NK-92 (cell line): ENCODE results near the gene HOXA6.

Experiments used
- DNase-seq: peaks from one replicate; lab custom pipeline; 2025; ENCODE audit not compliant: unreplicated experiment; lab: John Stamatoyannopoulos, UW

Gene HOXA6

DNA sequence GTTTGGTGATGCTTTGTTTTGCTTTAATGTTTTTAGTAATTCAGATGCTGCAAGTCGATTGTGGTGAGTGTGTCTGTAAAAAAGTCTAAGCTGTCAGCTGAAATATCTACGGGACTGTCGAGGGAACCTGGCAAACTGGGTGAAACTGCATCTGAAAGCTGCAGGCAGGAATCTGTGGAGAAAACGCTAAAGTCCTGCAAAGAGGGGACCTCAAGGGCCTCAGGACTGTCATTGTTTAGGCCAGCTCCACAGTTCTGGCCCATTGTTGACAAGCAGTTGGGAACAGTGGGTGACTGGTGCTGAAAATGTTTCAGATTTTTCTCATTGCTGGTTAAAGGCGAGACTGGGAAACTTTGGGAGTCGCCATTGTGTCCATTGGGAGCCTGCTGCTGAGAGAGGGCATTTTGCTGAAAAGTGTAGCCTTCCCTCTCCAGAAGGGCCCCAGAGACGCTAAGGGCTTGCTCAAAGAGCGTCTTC lies 46.8 kb downstream of the HOXA6 start:
- DNase-seq, result no peak

GRCh38 chr7:27099453-27100370 lies 47.9 kb downstream of the HOXA6 start:
- no peak for DNase-seq

DNA sequence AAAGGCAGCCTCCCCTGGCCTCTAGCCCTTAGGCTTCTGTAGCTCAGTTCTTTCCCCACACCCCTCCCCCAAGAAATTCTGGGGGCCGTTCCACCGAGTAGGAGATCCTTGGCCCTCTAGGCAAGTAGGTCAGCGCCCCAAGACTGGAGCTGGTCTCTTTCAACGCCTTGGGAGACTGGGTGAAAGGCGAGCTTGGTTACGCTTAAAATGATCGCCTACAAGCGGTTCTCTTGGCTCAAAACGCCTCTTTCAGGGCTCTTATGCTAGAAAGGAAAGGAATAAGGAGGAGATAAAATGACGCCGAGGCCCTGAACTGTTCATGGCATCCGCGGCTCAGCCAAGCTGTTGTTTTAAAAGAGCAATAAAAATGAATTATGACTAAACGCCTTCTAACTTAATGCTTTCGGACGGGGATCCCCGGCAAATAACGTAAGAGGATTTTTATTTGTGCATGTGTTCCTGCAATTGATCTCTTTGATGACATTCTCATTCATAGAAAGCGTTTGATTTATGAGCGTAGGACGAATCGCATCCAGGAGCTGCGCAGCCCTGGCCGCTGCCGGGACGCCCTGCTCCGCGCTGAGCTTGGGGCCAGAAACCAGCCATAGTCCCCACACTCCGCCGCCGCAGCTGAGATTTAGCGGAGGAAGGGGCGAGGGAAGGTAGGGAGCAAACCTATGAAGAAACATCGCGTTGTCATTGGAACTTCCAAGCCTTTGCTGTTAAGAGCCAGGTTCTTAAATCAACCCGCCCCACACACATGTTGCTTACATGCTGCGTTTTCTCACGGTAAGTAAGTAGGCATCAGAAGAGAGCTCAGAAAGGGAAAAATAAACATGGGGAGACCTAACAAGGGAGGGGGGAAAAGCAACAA lies 48.8 kb downstream of the HOXA6 start:
- no peak for DNase-seq

DNA sequence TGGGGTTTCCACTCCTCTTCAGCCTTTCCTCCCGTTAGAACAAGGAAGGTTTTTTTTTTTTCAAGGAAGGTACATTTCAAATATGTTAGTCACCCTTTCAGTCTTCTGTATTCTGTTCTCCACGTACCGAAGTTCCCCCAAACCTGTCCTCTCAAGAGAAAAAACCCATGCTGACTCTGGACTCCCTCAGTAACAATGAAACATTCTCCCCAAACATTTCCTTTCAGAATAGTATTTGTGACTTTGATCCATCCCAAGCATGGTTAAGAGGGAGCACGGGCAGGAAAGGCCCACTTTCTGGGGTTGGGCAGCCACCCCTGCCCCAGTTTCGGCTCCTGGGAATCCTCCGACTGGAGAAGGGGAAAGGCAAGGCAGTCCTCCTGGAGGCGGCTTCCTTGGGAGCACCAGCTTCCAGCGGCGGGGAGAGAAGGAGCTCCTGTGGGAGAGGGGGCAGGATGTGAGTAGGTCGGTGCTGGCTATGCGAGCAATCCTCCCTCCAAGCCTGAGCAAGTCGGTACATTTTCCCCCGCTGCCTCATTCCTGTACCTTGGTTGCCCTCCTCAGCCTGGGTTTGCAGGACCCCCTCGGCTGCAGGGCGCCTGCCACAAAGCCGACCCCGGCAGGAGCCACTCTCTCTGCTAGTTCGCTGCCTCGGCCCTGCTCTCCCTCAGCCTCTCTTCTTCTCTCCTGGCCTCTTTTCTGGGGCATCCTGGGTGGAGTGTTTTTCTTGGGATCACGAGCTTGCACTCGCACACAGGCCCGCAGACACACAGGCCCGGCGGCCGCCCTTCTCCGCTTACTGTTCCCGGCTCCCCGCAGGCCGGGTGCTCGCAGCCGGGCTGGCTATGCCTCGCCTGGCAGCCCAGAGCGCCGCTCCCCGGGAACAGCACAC lies 49.6 kb downstream of the HOXA6 start:
- DNase-seq, result no peak

GRCh38 chr7:27096768-27097514 lies 50.6 kb downstream of the HOXA6 start:
- no peak for DNase-seq

DNA sequence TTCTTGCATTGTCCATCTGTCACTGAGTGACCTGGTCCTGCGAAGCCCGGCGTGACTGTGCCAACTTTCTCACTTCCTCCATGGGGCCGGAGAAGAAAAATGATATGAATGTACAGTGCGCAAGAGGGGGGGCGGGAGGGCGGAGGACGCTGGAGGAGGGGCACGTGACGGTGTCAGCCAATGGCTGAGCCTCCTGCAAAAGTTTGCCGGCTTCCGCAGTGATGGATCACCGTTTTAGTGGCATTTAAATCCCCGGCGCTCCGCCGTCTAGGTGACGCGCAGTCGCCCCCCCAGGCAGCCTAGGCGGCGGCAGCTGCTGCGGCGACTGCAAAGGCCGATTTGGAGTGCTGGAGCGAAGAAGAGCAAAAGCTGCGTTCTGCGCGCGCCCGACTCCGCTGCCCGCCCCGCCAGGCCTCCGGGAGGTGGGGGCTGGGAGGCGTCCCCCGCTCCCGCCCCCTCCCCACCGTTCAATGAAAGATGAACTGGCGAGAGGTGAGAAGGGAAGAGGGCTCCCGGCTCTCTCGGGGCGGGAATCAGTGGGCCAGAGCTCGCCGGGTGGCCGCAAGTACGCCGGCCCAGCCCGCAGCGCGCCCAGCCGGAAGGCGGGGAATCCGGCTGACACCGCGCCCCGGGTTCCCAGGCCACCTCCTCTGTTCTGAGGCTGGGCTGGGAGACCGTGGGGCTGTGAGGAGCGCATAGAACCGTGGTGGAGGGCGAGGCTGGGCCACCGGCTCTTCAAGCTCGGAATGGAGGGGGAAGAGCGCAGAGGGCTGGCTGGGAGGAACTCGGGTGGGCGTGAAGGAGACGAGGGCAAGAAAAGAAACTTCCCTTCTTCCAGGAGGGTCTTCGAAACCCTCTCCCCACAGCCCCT lies 51.4 kb downstream of the HOXA6 start, which contains the start of gene HOXA1:
Gene HOXA1 (minus strand): TSS at position 104 of the 871 bp plus-strand sequence. CDS start 88 bp downstream, at position 16.
- no peak for DNase-seq
